ENCODE data around the gene KRT17. TPM values are rescaled to one million over a fixed set of nuclear protein-coding genes. Genes with fewer than 3 reads are reported as not detected.

KRT17 gene
- total and polyA plus RNA-seq, 10 of the 15 experiments (the other 5 are each of a cell fraction or from before 2014, with no cell fraction given) = 0.47 to 30.0 (median 2.5) TPM

DNA sequence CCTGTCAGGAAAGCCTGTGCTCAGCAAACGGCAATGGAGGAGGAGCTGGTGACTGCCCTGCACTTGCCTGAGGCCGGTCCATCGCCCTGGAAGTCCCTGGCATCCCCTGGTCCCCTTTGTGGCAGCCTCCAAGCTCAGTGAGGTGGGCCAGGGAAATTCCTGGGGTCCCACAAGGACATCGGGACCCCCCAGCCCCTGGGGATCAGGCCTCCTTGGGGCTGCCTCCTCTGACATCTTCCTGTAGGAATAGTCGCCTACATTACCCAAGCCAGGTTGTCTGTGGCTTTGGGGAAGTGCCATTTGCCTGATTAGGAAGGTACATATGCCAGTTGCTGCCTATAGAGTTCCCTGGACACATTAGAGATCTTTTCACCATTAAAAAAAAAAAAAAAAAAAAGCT lies 45.4 kb downstream of the KRT17 start (continued):
- TF ChIP-seq, protein P1, sequence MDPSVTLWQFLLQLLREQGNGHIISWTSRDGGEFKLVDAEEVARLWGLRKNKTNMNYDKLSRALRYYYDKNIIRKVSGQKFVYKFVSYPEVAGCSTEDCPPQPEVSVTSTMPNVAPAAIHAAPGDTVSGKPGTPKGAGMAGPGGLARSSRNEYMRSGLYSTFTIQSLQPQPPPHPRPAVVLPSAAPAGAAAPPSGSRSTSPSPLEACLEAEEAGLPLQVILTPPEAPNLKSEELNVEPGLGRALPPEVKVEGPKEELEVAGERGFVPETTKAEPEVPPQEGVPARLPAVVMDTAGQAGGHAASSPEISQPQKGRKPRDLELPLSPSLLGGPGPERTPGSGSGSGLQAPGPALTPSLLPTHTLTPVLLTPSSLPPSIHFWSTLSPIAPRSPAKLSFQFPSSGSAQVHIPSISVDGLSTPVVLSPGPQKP (IDR thresholded peaks at IDR 0.05; ENCODE audit: low read depth, low read length) = no peak
- no peak for TF ChIP-seq ZNF207 (IDR thresholded peaks at IDR 0.05; ENCODE audit: borderline replicate concordance)
- no peak for TF ChIP-seq BCL11A (IDR thresholded peaks at IDR 0.05; ENCODE audit: low read depth, low read length)
- TF ChIP-seq ZNF384 (IDR thresholded peaks at IDR 0.05; ENCODE audit: borderline replicate concordance, low read depth, low read length) = no peak
- no peak for TF ChIP-seq EED (IDR thresholded peaks at IDR 0.05; ENCODE audit: low read depth)
- no peak for TF ChIP-seq HDAC2 (IDR thresholded peaks at IDR 0.05)
- TF ChIP-seq, protein P2, sequence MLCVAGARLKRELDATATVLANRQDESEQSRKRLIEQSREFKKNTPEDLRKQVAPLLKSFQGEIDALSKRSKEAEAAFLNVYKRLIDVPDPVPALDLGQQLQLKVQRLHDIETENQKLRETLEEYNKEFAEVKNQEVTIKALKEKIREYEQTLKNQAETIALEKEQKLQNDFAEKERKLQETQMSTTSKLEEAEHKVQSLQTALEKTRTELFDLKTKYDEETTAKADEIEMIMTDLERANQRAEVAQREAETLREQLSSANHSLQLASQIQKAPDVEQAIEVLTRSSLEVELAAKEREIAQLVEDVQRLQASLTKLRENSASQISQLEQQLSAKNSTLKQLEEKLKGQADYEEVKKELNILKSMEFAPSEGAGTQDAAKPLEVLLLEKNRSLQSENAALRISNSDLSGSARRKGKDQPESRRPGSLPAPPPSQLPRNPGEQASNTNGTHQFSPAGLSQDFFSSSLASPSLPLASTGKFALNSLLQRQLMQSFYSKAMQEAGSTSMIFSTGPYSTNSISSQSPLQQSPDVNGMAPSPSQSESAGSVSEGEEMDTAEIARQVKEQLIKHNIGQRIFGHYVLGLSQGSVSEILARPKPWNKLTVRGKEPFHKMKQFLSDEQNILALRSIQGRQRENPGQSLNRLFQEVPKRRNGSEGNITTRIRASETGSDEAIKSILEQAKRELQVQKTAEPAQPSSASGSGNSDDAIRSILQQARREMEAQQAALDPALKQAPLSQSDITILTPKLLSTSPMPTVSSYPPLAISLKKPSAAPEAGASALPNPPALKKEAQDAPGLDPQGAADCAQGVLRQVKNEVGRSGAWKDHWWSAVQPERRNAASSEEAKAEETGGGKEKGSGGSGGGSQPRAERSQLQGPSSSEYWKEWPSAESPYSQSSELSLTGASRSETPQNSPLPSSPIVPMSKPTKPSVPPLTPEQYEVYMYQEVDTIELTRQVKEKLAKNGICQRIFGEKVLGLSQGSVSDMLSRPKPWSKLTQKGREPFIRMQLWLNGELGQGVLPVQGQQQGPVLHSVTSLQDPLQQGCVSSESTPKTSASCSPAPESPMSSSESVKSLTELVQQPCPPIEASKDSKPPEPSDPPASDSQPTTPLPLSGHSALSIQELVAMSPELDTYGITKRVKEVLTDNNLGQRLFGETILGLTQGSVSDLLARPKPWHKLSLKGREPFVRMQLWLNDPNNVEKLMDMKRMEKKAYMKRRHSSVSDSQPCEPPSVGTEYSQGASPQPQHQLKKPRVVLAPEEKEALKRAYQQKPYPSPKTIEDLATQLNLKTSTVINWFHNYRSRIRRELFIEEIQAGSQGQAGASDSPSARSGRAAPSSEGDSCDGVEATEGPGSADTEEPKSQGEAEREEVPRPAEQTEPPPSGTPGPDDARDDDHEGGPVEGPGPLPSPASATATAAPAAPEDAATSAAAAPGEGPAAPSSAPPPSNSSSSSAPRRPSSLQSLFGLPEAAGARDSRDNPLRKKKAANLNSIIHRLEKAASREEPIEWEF (IDR thresholded peaks at IDR 0.05; ENCODE audit: insufficient replicate concordance, low read depth, low read length) = no peak
- TF ChIP-seq CBX5 (IDR thresholded peaks at IDR 0.05; ENCODE audit: low read depth) = no peak
- TF ChIP-seq, protein P3, sequence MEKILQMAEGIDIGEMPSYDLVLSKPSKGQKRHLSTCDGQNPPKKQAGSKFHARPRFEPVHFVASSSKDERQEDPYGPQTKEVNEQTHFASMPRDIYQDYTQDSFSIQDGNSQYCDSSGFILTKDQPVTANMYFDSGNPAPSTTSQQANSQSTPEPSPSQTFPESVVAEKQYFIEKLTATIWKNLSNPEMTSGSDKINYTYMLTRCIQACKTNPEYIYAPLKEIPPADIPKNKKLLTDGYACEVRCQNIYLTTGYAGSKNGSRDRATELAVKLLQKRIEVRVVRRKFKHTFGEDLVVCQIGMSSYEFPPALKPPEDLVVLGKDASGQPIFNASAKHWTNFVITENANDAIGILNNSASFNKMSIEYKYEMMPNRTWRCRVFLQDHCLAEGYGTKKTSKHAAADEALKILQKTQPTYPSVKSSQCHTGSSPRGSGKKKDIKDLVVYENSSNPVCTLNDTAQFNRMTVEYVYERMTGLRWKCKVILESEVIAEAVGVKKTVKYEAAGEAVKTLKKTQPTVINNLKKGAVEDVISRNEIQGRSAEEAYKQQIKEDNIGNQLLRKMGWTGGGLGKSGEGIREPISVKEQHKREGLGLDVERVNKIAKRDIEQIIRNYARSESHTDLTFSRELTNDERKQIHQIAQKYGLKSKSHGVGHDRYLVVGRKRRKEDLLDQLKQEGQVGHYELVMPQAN (conservative IDR thresholded peaks at IDR 0.05) = no peak
